Hematopoietic multipotent progenitor cell treated with erythropoietin and hydrocortisone succinate and interleukin-3 and kit ligand, for 4 days (in vitro differentiated cells): ENCODE measurements around the gene KRT10.
A peak's percentile ranks its signal among the peaks of the same experiment; 100 is the strongest.
"Not testable (repeated sequence)": the region's sequence is repeated elsewhere in the genome, so short reads cannot be mapped to it uniquely, and the experiment has no call there.

Experiments used
- DNase-seq: peaks from one replicate; pipeline ENCODE4 v3.0.0-alpha.2; 2015

Gene KRT10

DNA sequence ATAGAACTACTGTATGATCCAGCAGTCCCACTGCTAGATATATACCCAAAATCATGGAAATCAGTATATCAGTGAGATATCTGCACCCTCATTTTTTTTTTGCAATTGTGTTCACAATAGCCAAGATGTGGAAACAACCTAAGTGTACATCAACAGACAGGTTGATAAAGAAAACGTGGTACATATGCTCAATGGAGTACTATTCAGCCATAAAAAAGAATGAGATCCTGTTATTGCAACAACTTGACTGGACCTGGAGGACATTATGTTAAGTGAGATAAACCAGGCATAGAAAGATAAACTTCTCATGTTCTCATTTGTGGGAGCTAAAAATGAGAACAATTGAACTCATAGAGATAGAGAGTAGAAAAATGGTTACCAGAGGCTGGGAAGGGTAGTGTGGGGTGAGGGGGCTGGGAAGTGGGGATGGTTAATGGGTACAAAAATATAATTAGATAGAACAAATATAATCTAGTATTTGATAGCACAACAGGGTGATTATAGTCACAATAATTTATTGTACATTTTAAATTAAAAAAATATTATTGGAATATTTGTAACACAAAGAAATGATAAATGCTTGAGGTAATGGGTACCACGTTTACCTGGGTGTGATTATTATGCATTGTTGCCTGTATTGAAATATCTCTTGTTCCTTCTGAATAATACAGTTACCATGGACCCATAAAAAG, 7.8 kb upstream of the KRT10 start:
- no peak for DNase-seq

DNA sequence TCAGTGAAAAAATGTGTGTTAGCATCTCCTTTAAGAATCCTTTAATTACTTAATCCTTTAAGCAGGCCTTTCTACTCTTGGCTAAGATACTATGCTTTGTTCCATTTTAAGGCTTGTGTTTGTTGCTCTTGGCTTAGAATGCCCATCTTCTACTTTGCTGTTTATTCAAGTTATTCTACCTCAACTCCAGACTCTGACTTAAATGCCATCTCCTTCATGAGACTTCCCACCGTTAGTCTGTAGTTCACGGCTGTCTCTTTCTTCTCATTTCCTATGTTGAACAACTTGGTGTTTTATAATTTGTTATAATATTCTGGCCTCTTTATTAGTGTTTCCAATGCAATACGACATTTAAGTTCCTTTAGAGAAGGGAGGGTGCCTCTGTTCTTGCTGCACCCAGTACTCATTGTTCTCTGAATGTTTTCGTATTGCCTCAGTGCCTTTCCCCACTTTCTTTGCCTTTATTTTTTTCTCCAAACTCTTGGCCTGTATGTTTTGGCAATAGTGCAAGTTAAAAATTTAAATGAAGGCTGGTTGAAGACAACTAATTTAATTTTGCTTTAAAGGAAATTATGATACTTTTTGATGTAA, 6.1 kb upstream of the KRT10 start:
- no peak for DNase-seq

DNA sequence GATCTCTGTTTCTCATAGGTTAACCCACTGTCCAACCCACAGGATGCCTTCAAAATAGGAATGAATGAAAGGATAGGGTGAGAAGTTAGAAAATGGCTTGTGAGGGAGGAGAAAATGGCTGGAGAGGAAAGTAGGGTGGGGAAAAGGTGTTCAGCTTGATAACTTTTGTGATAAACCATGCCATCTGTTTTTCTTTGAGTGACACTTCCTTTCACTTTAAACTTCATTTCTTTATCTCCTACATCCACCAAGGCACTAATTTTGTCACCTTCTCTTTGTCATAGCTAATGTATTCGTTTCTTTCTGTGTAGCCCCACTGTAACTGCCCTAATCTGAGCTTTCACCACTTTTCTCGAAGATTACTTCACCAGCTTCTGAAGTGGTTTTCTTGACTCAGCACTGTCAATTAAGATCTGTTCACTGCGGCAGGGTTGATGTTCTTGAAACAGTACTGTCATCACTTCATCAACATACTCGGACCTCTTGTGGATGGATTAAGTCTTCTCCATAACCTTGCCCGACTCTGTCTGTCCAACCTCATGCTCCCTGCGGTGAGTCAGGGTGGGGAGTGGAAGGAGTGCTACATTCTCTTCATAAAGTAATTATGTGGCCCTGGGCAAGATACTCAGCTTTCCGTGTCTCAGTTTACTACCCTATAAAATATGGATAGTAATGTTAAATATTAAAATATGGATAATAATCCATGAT, 5.5 kb upstream of the KRT10 start:
- peak; percentile 47 for DNase-seq

- DNase-seq, result no peak
Observed at GRCh38 chr17:40825599-40825998, 3.2 kb upstream of the KRT10 start.

- no peak for DNase-seq
Observed at GRCh38 chr17:40824015-40824832, 1.8 kb upstream of the KRT10 start.

- DNase-seq, result no peak
Observed at GRCh38 chr17:40821536-40821935, 878 bp downstream of the KRT10 start.

DNA sequence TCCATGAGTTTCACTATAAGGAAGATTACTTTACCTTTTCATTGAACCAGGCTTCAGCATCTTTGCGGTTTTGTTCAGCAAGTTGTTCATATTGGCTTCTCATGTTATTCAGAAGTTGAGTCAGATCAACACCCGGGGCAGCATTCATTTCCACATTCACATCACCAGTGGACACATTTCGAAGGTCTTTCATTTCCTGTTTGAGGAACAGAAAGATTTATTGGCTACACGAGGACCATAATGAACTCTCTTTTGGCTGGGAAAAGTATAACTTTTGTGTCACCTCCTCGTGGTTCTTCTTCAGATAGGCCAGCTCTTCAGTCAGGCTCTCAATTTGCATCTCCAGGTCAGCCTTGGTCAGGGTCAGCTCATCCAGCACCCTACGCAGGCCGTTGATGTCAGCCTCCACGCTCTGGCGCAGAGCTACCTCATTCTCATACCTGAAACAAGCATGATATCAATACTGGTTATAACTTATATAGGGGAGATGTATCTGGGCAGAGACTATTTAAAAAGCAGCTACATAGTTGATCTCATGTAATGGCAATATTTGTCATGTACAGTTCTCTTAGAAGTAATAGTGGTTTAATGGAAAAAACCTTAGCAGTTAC, 2.1 kb downstream of the KRT10 start:
- no peak for DNase-seq

- peak; percentile 6 for DNase-seq
Observed at GRCh38 chr17:40819528-40820125, 2.8 kb downstream of the KRT10 start.

- peak; percentile 93 for DNase-seq
Observed at GRCh38 chr17:40818733-40819527, 3.5 kb downstream of the KRT10 start.

DNA sequence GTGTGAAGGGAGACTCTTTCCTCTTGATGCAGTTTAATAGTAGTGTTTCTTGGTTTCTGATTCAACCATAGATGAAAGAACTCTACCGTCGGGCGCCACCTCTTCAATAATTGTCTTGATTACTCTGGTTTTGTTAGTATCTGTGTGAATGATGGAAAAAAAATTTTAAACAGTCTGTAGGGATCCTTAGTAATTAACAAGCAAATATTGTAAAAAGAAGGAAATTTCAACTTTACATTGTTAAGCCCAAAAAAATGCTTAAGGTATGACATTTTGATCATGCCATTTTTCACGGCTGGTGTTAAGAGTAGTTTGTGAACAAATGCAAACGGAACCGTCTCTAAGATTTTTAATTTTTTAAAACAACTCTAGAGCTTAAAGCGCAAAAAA, 4.1 kb downstream of the KRT10 start:
- peak; percentile 14 for DNase-seq

DNA sequence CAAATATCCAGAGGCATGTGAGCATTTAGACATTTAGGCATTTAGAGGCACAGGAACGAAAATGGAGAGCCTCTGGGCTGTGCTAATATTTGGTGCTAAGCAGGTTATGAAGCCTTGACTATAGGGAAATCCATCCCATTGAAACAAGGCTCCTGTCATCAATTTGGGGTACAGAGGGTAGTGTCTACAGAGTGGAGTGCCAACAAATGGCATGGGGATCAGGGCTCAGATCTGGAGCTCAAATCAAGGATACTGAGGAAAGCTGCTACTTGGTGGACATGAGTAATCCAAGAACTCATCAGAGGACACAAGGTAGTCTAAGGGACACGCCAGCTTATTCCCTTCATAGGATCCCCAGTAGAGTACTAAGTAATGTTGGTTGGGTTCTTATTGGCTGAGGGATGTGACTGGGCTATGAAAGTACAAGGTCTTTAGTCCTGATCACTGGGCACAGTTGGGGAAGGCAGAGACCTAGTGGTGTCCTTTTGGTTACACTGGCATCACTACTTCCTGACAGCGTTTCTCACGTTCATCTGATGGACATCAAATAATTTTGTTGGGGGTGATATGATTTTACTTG, 5.2 kb downstream of the KRT10 start:
- DNase-seq, result no peak

DNA sequence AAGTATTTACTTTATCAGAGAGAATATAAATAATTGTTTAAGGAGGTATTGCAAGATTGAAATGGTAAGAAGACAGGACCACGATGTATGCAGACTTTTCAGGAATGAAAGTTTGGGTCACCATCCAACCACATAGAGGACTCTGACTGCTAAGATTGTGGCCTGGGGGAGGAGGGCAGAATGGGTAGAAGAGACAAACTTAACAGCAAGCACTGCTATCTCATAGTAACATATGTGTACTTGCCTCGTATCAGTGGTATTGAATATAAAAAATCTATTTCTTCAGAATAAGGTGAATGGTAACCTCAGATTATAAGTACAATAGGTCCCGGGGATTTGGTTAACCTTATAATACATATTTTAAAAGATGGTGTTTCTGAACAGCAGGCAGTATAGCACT, 5.8 kb downstream of the KRT10 start:
- DNase-seq, result no peak

DNA sequence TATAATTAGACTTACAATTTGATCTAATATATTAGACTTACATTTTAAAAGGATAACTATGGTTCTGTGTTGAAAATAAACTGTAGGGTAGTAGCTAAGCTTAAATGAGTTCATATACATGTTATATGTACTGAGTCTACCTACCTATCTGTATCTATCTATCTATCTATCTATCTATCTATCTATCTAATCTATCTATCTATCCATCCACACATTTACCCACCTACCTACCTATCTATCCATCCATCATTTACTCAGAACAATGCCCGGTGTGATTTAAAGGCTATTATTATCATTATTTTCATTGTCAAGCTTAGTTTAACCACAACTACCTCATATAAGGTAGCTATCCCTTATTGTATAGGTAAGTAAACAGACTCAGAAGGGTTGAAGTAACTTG, 7.0 kb downstream of the KRT10 start:
- DNase-seq, result no peak

DNA sequence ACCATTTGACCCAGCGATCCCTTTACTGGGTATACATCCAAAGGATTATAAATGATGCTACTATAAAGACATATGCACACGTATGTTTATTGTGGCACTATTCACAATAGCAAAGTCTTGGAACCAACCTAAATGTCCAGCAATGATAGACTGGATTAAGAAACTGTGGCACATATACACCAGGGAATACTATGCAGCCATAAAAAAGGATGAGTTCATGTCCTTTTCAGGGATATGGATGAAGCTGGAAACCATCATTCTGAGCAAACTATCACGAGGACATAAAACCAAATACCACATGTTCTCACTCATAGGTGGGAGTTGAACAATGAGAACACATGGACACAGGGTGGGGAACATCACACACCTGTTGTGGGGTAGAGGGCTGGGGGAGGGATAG, 7.8 kb downstream of the KRT10 start:
- not testable (repeated sequence) for DNase-seq

DNA sequence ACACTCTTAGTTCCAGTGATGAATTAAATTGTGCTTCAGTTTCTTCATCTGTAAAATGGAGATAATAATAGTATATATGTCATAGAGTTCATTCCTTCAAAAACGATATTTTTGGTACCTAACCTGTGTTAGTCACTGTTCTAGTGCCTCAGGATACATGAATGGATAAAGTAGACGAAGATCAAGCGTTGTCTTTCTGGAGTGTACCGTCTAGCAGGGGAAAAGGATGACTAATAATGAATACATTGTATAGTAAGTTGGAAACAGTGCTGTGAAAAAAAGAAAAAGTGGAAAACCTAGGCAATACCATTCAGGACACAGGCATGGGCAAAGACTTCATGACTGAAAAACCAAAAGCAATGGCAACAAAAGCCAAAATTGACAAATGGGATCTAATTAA, 8.6 kb downstream of the KRT10 start:
- DNase-seq, result no peak

DNA sequence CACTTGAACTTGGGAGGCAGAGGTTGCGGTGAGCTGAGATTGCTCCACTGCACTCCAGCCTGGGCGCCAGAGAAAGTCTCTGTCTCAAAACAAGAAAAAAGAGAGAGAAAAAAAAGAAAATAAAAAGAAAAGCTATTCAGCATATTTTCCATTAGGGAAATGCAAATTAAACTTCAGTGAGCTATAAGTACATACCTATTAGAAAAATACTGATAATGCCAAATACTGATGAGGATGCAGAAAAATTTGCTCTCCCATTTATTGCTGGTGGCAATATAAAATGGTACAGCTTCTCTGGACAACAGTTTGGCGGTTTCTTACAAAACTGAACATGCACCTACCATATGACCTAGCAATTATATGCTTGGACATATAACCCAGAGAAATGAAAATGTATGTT, 9.8 kb downstream of the KRT10 start:
- no peak for DNase-seq

DNA sequence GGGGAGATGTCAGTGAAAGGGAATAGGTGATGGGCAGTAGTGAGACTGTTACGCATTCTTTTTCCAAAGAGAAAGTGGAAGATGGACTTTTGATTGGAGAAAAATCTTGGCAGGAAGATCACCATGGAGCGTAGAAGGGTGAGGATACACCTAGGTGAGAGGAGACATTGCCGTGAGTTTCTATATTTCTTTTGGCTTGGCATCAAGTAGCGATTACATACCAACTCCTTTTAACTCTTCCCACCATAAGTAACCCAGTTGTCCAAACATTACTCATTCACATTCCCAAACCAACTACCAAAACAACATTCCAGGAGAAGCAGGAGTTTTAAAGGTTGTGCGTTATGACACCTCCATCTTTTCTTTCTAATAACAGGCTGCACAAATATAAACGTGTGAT, 11.9 kb downstream of the KRT10 start:
- DNase-seq, result no peak

GRCh38 chr17:40809721-40810421, 12.5 kb downstream of the KRT10 start:
- DNase-seq, result no peak

GRCh38 chr17:40806131-40806530, 16.3 kb downstream of the KRT10 start:
- DNase-seq, result no peak

DNA sequence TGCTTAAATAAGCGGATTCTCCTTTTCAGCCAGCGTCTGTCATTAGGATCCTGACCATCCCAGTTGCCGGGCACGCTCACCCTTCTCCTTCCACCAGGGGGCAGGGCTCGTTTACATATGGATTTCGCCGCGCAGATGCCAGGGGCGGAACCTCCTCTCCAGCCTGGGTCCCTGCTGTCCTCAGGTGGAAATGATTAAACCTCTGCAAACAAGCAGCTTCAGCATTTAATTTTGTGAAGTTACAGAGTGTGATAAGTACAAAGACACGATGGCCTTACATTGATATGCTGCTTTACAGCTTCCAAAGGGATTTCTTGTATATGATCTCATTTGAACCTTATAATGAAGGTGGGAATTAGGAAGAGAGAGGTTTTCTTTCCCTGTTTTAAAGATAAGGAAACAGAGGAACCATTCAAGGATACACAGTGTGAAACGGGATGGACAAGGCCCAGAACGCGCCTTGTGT, 18.8 kb downstream of the KRT10 start:
- peak; percentile 88 for DNase-seq

DNA sequence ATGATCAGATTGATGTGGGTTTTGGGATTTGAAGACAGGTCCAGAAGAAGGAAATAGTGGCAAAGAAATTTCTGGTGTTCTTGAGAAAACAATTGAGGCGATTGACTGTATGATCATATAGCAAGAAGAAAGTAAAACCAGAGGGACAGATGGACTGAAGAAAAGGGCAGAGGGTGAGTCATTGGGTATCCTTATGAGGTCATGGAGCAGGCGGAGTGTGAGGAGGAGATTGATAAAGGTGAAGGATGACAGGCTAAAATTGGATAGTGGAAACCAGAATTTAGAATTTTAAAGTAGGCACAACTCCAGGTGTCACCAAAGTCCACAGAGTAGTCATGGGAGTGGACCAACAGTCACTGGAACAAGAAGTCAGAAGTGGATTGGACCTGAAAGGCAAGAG, 21.3 kb downstream of the KRT10 start:
- DNase-seq, result no peak
